ENCODE measurements around the gene SEL1L3.

SEL1L3 gene

DNA sequence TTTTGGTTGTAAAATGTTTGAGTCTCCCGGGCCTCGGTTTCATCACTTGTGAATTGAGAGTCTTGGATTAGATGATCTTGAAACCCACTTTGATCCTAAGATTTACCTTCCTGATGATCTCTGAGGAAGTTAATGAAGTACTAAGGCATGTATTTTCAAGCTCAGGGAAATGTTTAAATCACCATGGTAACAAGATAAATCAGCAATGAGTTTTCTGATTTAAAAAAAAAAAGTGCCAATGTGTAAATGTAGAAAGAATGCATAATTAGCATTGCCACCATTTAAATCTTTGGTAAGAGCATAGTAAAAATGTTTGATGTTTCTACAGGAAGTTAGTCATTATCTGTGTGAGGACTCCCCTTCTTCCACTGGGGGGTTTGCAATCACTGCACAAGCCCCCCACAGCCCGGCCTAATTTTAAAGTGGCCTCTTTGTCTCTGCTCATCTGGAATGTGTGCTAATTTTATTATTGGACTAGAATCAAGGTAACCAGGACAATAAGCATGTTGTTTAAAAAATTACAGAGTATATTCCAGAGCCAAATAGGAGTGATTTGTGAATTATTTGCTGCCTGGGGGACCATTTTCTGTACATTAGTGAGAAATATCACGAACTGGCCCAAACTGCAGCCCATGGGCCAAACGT lies 113.5 kb downstream of the SEL1L3 start:
- no peak for DNase-seq (ENCODE audit: low read depth in 2 of 2)

DNA sequence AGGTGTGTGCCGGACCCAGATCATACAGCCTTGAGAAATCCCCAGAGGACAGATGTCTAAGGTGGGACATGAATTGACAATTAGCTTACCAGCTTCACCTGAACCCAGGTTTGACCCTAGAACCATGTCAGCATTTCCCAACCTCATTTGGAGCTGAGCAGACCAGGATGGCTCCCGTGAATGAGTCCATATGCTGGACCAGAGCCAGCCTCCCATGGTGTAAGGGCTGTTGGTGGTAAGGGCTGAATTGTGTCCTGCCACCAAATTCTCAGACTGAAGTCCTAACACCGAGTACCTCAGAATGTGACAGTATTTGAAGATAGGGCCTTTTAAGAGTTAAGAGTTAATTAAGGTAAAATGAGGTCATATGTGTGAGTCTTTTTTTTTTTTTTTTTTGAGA lies 118.8 kb downstream of the SEL1L3 start:
- DNase-seq (ENCODE audit: low read depth in 2 of 2), result no peak

DNA sequence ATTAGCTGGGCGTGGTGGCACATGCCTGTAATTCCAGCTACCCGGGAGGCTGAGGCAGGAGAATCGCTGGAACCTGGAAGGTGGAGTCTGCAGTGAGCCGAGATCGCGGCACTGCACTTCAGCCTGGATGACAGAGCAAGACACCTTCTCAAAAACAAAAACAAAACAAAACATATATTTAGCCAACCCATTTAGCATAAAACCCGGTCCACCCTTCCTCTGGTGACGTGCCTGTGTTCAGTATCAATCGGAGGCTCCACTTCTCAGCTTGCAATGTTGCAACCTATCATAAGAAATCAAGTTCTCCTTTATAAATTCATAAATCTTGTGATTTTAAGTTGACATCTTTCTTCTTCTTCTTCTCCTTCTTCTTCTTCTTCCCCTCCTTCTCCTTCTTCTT lies 133.2 kb downstream of the SEL1L3 start:
- DNase-seq (ENCODE audit: low read depth in 2 of 2), result no peak

DNA sequence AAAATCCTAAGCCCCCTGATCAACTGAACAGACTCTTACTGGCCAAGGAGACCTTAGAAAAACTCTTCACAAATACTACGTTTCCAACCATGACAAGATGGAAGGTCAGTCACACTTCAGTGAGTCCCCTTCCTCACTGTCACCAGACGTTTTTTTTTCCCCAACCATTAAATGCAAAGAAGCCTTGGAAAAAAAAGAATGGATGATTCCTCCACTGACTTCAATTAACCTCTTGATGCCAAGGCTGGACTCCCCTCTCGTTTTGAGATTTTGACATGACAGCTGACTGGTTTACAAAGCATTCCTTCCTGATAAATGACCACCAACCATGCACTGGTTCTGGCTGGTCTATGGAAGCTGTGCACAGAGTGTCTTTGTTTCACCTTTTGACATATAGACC lies 133.9 kb downstream of the SEL1L3 start:
- no peak for DNase-seq (ENCODE audit: low read depth in 2 of 2)

DNA sequence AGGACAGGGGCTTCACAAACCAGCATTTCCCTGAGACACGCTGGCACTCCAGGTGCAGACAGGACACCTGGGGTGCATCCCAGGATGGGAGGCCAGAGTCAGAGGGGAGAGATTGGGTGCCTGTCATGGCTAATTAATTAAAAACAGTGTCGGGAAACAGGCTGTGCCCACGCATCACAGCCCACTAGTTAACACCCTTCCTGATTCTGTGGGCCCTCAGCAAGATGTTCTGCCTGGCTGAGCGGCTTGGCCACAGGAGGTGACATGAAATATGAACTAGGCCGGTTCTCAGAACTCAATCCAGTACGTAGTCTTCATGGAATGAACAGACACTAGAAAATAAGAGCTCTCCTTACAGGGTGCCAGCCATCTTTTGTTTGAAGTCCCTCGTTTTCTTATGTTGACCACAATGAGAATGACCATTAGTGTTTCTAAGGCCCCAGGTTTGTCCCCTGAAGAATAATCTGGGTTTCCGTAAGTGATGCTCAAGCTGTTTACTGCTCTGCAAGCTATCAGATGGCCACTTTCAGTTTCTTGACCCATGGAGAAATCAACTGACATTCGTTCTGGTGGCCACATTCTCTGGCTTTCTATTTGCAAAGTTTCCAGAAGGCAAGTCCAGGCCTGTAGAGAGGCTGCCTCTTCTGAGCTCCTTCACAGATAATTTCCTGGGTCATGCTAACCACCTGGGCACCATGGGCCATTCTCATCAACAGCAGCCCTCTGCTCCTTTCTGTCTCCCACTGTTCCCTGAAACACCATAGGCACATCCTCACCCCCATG lies 134.9 kb downstream of the SEL1L3 start:
- no peak for DNase-seq (ENCODE audit: low read depth in 2 of 2)

DNA sequence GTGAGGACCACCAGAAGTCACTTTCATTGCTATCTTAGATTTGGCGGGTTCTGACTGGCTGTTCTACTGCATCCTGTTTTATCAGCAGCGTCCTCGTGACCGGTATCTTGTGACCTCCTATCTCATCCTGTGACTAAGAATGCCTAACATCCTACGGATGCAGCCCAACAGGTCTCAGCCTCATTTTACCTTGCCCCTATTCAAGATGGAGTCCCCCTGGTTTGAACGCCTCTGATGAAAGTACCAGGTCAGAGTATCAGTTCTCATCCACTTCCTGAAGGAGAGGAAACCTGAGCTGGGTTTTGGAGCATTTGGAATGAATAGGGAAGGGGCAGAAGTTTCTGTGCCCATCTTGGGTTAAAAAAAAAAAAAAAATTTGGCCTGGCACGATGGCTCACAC lies 136.9 kb downstream of the SEL1L3 start:
- DNase-seq (ENCODE audit: low read depth in 2 of 2), result no peak

DNA sequence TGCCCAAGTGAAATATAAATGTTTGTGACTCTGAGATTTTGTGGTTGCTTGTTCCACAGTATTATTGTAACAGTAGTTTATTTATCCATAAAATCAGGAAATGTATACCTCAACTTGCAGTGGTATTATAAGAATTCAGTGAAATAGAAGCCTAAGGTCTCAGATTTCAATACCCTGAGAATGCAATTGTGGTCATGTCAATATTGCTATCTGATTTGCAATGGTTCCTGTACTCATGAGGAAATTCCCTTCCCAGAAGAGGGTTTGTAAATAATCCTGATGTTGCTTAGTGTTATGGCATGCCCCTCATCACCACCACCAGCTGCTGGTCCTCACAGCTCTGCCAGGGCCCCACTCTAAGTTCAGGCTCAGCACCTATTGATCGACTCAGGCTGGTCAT lies 139.4 kb downstream of the SEL1L3 start:
- DNase-seq (ENCODE audit: low read depth in 2 of 2), result no peak

DNA sequence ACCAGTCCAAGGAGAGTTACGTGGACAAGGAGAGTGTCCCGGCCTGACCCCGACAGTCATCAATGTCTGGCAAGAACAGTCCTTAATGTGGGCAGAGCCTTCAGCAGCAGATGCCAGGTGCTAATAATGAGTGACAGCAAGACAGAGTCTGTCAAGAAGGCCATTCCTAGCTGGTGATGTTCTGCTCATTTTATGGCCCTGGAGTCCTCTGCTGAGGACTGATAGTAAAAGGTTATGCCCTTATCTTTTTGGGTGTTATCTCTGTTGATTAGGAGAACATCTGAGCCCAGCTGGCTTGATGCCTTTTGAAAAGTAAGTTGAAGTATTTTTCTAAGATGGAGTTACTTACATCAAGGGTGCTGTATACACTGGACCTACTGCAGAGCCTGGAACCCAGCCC lies 139.8 kb downstream of the SEL1L3 start:
- DNase-seq (ENCODE audit: low read depth in 2 of 2), result no peak

DNA sequence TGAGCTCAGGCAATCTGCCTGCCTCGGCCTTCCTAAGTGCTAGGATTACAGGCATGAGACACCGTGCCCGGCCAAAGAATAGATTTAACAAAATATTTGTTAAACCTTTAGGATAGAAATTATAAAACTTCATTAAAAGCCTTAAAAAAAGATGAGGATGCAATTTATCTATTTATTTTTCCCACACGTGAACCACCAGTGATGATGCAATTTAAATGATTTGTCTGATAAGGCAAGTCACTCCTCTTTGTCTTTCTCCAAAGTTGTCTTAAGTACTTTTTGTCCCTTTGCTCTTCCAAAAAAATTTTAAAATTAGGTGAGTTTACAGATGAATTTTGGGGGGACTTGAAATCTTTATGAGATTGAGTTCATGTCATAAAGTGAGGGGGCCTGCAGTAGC lies 149.0 kb downstream of the SEL1L3 start:
- DNase-seq (ENCODE audit: low read depth in 2 of 2), result no peak

DNA sequence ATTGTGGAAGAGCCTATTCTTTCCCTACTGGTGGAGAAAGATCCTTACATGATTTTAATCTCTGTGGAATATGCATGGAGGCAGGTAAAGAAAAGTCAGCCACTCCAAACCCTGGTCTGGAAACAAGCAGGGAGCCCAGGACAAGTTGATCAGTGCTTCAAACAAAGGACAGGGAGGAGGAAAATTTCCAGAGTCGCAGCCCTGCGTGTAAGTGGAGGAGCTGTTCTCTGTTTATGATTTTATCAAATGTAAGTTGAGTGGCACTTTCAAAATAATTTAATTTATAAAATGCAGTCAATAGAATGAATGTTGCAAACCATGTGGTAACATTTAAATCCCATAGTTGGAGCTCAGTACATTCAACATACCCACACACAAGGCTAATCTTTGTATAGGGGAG lies 150.2 kb downstream of the SEL1L3 start:
- no peak for DNase-seq (ENCODE audit: low read depth in 2 of 2)

DNA sequence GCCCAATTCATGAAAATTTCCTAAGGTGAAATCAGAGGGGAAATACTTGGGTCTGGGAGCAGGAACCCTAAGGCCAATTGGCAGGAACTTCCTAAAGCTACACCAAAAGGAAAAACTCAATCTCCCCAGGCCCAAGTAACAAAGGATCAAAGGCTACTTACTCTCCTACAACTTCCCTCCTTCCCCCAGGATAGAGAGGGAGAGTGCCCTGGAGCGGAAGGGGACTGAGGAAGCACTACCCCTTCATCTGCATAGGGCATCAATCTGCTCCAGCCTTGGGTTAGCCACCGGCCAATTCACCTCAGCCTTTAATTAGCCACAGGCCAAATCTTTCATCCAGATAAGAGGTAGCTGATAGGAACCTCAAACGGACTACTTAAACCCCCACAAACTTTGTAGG lies 152.2 kb downstream of the SEL1L3 start:
- no peak for DNase-seq (ENCODE audit: low read depth in 2 of 2)

DNA sequence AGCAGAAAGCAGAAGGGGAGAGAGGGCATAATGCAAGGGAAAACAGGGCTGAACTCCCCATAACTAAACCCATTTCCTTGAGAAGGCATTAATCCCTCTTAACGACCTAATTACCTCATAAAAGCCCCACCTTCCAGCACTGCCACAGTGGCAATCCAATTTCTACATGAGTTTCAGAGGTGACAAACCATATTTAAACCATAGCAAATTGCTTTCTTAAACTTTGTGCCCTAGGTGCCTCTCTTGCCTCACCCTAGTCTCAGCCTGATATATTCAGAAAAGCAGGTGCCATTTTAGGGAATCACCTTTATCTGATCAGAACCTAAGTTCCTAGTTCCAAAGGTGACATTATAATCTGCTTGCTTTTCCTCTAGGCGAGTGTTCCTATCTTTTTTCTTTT lies 158.3 kb downstream of the SEL1L3 start:
- DNase-seq (ENCODE audit: low read depth in 2 of 2), result no peak

DNA sequence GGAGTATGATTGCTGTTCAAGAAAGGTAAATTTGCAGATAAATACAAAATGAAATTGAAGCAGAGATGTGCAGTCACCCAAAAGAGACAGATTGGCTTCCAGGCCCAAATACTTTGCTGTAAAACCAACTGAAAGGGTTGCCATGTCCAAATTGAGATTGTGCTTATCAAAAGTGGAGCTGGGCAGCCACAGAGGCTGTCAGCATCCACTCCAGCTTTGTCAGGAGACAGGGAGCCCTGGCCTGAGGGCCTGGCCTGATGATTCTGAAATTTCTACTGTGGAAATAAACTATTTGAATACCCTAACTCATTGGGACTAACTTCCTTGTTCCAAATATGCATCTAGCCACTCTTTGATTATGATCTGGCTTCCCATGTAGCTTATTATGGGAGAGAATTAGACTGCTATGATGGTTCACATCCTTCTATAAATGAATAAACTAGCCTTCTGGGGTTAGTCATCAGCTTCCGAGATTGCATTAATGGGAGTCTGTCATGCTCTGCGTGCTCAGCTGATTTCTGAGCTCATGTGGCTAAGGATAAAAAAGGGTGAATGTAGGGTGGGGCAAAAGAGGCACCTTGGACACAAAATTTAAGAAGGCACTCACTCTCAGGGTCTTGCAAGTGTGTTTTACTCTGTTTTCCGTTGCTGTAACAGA lies 158.9 kb downstream of the SEL1L3 start:
- DNase-seq (ENCODE audit: low read depth in 2 of 2), result no peak

DNA sequence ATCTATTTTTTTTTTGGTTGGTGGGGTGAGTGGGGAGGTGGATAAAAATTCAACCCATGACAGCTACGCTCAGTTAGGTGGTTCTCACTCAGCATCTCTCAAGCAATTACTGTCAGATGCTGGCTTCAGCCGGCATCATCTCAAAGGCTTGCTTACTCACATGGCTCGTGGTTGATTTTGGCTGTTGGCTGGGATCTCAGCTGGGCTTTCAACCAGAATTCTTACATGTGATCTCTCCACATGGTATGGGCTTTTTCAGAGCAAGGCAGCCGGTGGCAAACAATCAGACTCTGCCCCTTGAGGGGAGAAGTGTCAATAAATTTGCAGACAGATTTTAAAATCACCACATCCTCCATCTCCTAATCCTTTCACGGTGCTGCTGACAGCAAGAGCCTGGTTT lies 159.9 kb downstream of the SEL1L3 start:
- no peak for DNase-seq (ENCODE audit: low read depth in 2 of 2)

DNA sequence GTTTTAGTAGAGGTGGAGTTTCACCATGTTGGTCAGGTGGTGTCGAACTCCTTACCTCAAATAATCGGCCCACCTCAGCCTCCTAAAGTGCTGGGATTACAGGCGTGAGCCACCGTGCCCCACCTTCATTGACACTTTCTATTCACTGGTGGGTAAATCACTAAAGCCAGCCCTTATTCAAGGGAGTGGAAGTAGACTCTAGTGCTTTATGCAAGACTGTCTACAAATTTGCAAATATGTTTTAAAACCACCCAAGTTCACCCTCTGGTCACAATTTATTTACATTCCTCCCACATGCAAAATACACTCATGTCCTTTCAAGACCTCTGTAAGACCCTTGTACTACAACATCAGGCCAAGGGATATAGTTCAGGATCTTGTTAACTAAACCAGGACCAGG lies 162.1 kb downstream of the SEL1L3 start:
- DNase-seq (ENCODE audit: low read depth in 2 of 2), result no peak

DNA sequence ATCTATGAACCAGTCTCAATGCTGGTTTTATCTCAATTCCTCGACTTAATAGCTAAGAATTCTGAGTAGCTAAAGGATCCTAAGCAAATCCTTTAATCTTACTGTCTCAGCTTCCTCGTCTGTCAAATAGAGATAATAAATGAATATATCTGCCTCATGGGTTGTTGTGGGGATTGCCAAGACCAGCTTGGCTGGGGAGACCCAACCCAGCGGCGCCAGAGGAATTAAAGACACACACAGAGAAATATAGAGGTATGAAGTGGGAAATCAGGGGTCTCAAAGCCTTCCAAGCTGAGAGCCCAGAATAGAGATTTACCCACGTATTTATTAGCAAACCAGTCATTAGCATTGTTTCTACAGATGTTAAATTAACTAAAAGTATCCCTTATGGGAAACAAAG lies 165.3 kb downstream of the SEL1L3 start:
- no peak for DNase-seq (ENCODE audit: low read depth in 2 of 2)

Data from stimulated activated CD8-positive, alpha-beta memory T cell treated with anti-CD3 and anti-CD28 coated beads, Interleukin-15, amount 100 ng/mL, for 4 hours (primary cell).